ENCODE data around the gene EEF1G.

DNA sequence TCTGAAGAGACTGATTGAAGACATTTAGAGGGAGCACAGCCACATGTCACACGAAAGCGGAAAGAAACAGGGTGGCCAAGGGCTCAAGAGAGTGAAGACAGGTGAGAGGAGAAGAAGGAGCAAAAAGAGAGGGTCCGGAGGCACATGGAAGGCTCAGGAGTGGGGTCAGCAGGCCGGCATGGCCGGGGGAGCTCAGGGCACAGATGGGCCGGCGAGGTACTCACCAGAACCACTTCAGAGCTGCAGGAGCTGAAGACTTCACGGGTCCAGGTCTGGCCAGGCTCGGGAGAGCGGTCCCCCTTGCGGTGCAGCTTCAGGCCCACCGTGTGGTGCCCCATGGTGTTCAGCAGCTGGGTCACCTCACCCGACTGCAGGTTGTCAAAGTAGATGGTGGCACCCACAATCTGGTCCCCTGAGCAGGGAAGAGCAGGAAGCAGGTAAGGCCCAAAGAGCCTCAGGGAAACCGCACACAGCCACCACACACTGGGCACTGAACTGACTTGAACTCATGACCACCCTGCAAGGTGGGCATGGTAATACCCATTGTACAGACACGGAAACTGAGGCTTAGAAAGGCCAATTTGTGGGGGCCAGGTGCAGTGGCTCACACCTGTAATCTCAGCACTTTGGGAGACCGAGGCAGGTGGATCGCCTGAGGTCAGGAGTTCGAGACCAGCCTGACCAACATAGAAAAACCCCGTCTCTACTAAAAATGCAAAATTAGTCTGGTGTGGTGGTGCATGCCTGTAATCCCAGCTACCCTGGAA, 38.7 kb downstream of the EEF1G start:
- TF ChIP-seq POLR2AphosphoS5 (IDR thresholded peaks at IDR 0.05; ENCODE audit: low read depth, low read length) = no peak
- TF ChIP-seq, protein P1, sequence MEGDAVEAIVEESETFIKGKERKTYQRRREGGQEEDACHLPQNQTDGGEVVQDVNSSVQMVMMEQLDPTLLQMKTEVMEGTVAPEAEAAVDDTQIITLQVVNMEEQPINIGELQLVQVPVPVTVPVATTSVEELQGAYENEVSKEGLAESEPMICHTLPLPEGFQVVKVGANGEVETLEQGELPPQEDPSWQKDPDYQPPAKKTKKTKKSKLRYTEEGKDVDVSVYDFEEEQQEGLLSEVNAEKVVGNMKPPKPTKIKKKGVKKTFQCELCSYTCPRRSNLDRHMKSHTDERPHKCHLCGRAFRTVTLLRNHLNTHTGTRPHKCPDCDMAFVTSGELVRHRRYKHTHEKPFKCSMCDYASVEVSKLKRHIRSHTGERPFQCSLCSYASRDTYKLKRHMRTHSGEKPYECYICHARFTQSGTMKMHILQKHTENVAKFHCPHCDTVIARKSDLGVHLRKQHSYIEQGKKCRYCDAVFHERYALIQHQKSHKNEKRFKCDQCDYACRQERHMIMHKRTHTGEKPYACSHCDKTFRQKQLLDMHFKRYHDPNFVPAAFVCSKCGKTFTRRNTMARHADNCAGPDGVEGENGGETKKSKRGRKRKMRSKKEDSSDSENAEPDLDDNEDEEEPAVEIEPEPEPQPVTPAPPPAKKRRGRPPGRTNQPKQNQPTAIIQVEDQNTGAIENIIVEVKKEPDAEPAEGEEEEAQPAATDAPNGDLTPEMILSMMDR (IDR thresholded peaks at IDR 0.05) = no peak
- no peak for TF ChIP-seq SIN3A (IDR thresholded peaks at IDR 0.05; ENCODE audit: borderline replicate concordance, insufficient read depth, low read depth, low read length)
- TF ChIP-seq, protein P2, sequence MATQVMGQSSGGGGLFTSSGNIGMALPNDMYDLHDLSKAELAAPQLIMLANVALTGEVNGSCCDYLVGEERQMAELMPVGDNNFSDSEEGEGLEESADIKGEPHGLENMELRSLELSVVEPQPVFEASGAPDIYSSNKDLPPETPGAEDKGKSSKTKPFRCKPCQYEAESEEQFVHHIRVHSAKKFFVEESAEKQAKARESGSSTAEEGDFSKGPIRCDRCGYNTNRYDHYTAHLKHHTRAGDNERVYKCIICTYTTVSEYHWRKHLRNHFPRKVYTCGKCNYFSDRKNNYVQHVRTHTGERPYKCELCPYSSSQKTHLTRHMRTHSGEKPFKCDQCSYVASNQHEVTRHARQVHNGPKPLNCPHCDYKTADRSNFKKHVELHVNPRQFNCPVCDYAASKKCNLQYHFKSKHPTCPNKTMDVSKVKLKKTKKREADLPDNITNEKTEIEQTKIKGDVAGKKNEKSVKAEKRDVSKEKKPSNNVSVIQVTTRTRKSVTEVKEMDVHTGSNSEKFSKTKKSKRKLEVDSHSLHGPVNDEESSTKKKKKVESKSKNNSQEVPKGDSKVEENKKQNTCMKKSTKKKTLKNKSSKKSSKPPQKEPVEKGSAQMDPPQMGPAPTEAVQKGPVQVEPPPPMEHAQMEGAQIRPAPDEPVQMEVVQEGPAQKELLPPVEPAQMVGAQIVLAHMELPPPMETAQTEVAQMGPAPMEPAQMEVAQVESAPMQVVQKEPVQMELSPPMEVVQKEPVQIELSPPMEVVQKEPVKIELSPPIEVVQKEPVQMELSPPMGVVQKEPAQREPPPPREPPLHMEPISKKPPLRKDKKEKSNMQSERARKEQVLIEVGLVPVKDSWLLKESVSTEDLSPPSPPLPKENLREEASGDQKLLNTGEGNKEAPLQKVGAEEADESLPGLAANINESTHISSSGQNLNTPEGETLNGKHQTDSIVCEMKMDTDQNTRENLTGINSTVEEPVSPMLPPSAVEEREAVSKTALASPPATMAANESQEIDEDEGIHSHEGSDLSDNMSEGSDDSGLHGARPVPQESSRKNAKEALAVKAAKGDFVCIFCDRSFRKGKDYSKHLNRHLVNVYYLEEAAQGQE (IDR thresholded peaks at IDR 0.05; ENCODE audit: insufficient read depth in 1 of 2, low read depth in 2 of 2, low read length in 1 of 2) = no peak
- no peak for TF ChIP-seq TCF7L2 (IDR thresholded peaks at IDR 0.05; ENCODE audit: low read depth, low read length)
